Psoas muscle (tissue), 8 donors: ENCODE results near the gene WNT3. TPM values are rescaled to one million over a fixed set of nuclear protein-coding genes. Genes with fewer than 3 reads are reported as not detected.

Experiments
- ATAC-seq, 4 donors: fragments of 200-7000 bp; cut with Tn5 transposase; one replicate each; pipeline ENCODE4 v1.9.1; 2020; ENCODE audit warnings: moderate library complexity in 3 of 4, mild to moderate bottlenecking in 2 of 4
- DNase-seq, 2 donors: peaks; one replicate each; pipeline ENCODE4 v3.0.0-alpha.2; 2020
- H3K27ac ChIP-seq: fragments of 200-600 bp; one replicate; pipeline ENCODE4 v1.8.0; 2022
- H3K27me3 ChIP-seq, 3 donors: fragments of 200-600 bp in 1 of 3; one replicate each; pipeline versions ENCODE4 v1.6.1 to v1.8.0; 2013 to 2022; ENCODE audit warnings: low read length in 2 of 3, mild to moderate bottlenecking in 2 of 3, moderate library complexity in 1 of 3; ENCODE audit not compliant: insufficient read depth in 3 of 3
- H3K36me3 ChIP-seq, 2 donors: fragments of 200-600 bp in 1 of 2; one replicate each; pipeline versions ENCODE4 v1.6.1 to v1.8.0; 2013 to 2022; ENCODE audit warnings: low read depth in 1 of 2, mild to moderate bottlenecking in 1 of 2, moderate library complexity in 1 of 2; ENCODE audit not compliant: insufficient read depth in 1 of 2
- H3K4me1 ChIP-seq: fragments of 200-600 bp; one replicate; pipeline ENCODE4 v1.8.0; 2022
- H3K4me3 ChIP-seq: fragments of 200-600 bp; one replicate; pipeline ENCODE4 v1.8.0; 2022; ENCODE audit warnings: mild to moderate bottlenecking
- H3K9me3 ChIP-seq: fragments of 200-600 bp; one replicate; pipeline ENCODE4 v1.8.0; 2022
- CTCF ChIP-seq: fragments of 200-600 bp; IDR thresholded peaks from one replicate; pipeline ENCODE4 v1.8.0; 2022; ENCODE audit warnings: antibody characterized with exemption
- WGBS, 3 donors: extraction: QIAGEN DNeasy Blood & Tissue Kit; methylation state at CpG; one replicate each; pipeline versions ENCODE4 v1.1.6 to v1.1.7; 2013; 5-methylcytosine and 5-hydroxymethylcytosine counted together
- intact Hi-C, 2 donors: fragments of 100-400 bp; cut with DNase I; formaldehyde crosslinking; loops; one replicate each; pipeline versions ENCODE4 v1.11.0 to v1.14.2; 2022
- polyA plus RNA-seq, 3 donors: library from polyadenylated mRNA; stranded (reverse); fragments of 200-250 nt; gene quantifications; one replicate each; pipeline ENCODE4 v1.2.3, GENCODE V29; 2013
- total RNA-seq, 4 donors: library from RNA; stranded (reverse); fragmentation: NEBNext Ultra II Directional in 2 of 4; extraction: Animal tissue kit (Norgen Biotek cat#: 25700) in 2 of 4; gene quantifications; one replicate each; pipeline versions ENCODE4 v1.2.1 to v1.2.4, GENCODE V29; 2021 to 2023
- donor health status: healthy with polysubstance abuse.
- donor health status: DM: no; HTN: no; CAD: no; lungs with moderate emphysema.
- donor health status: Bipolar disorder and iron deficiency.
- donor health status: healthy.
- donor health status: DM: yes; HTN: yes; CAD: no.
- donor health status: DM: no; HTN: no; CAD: no.
- donor health status: DM: no; HTN: no; CAD: no.
- donor health status: DM: yes; HTN: yes; CAD: no.

WNT3 gene
- total and polyA plus RNA-seq, 7 donors: 0.06 to 0.36 (median 0.10) TPM; not detected in 2

GRCh38 chr17:46822388-46822921 is 4.0 kb upstream of the WNT3 start:
- Histone ChIP-seq H3K9me3 (no peaks in the 10 kb centered on the region), H3K36me3 (no peaks in the 10 kb centered on the region), H3K27ac (no peak overlapping the region), H3K4me3 (no peak overlapping the region), H3K27me3 (peaks cover 0 to 60% (median 34%) of the 10 kb centered on the region in 3 donors), H3K4me1 (peaks cover 15% of the 10 kb centered on the region)
- WGBS, 3 donors: 22 to 24% (median 24%) methylated on average over 21 to 35 of the region's 35 CpGs
- ATAC-seq (peak; percentile 46 to 73 (median 60)), DNase-seq (peak in 1 of 2 donors; percentile 38)
- intact Hi-C loops: no loop called here
- TF ChIP-seq CTCF: peak; percentile 70

GRCh38 chr17:46821482-46822387 is 3.2 kb upstream of the WNT3 start:
- H3K27ac ChIP-seq: no peak overlapping the region
- no peak overlapping the region for H3K4me3 ChIP-seq
- intact Hi-C loops: no loop called here
- TF ChIP-seq CTCF: no peak
- DNase-seq: peak in 1 of 2 donors; percentile 15
- H3K9me3 ChIP-seq: no peaks in the 10 kb centered on the region
- 12 to 18% (median 18%) methylated on average over 31 of the region's 31 CpGs for WGBS, 3 donors
- H3K27me3 ChIP-seq: peaks cover 0 to 67% (median 41%) of the 10 kb centered on the region in 3 donors
- ATAC-seq: peak in 3 of 4 donors; percentile 6 to 26 (median 21)
- peaks cover 15% of the 10 kb centered on the region for H3K4me1 ChIP-seq
- H3K36me3 ChIP-seq: no peaks in the 10 kb centered on the region

- intact Hi-C loops: no loop called here
- no peaks in the 10 kb centered on the region for H3K36me3 ChIP-seq
- H3K27ac ChIP-seq: no peak overlapping the region
- DNase-seq: no peak
- 40 to 50% (median 46%) methylated on average over 13 of the region's 13 CpGs for WGBS, 3 donors
- H3K27me3 ChIP-seq: peaks cover 0 to 73% (median 47%) of the 10 kb centered on the region in 3 donors
- no peak for TF ChIP-seq CTCF
- H3K4me3 ChIP-seq: no peak overlapping the region
- no peak for ATAC-seq
- peaks cover 15% of the 10 kb centered on the region for H3K4me1 ChIP-seq
- H3K9me3 ChIP-seq: no peaks in the 10 kb centered on the region
Observed at GRCh38 chr17:46820592-46821450, 2.3 kb upstream of the WNT3 start.

GRCh38 chr17:46819906-46820351 is 1.4 kb upstream of the WNT3 start:
- H3K4me3 ChIP-seq: no peak overlapping the region

More at GRCh38 chr17:46819906-46820351, 1.4 kb upstream of the WNT3 start:
- no peak for ATAC-seq
- no peaks in the 10 kb centered on the region for H3K36me3 ChIP-seq
- DNase-seq: no peak
- H3K9me3 ChIP-seq: no peaks in the 10 kb centered on the region
- intact Hi-C loops: no loop called here
- H3K27ac ChIP-seq: no peak overlapping the region
- peaks cover 0 to 79% (median 50%) of the 10 kb centered on the region in 3 donors for H3K27me3 ChIP-seq
- peaks cover 15% of the 10 kb centered on the region for H3K4me1 ChIP-seq
- no peak for TF ChIP-seq CTCF
- WGBS, 3 donors: 9 to 18% (median 18%) methylated on average over 24 of the region's 24 CpGs
